NOMO-1 treated with DMSO at 0.1 percent for 48 hours (cell line): ENCODE data around the gene JPH4.
A peak's percentile ranks its signal among the peaks of the same experiment; 100 is the strongest.

Source experiments
- DNase-seq: peaks from one replicate; lab custom pipeline; 2025; ENCODE audit not compliant: unreplicated experiment; lab: John Stamatoyannopoulos, UW

JPH4 gene

DNA sequence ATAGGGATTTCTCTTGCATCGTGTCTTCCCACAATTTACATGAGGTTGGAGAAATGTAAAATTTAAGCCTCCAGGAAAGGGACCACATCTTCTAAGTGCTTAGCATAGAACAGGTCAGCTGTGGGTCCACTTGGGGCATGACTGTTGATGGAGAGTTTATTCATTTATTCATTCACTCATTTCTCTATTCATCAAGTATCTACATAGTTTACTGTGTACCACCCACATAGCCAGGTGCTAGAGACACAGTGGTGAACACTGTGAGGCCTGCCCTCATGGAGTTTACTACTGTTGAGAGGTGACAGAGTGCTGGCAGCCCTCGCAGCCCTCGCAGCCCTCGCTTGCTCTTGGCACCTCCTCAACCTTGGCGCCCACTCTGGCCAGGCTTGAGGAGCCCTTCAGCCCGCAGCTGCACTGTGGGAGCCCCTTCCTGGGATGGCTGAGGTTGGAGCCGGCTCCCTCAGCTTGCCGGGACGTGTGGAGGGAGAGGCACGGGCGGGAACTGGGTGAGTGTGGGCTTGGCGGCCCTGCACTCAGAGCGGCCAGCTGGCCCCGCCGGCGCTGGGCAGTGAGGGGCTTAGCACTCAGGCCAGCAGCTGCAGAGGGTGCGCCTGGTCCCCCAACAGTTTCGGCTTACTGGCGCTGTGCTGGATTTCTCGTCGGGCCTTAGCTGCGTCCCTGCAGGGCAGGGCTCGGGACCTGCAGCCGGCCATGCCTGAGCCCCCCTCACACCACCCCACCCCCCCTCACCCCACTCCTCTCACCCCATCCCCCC, 1.7 kb upstream of the JPH4 start:
- DNase-seq = no peak

DNA sequence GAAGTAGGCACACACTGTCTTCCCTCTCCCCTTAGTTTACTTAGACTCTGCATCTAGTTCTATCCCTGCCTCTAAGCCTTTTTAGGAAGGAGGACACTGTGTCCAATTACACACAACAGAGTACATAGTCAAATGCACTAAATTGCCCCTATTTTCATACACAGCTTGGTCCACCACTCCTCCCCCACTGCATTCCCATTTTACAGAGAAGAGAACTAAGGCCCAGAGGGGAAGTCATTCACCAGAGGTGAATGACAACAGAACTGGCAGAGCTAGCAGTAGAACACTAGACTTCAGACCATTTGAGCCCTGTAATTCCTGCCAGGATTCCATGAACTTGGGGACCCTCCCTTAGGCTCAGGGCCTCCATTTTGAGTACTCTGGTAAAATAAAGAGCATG, 1.1 kb upstream of the JPH4 start:
- DNase-seq = no peak

DNA sequence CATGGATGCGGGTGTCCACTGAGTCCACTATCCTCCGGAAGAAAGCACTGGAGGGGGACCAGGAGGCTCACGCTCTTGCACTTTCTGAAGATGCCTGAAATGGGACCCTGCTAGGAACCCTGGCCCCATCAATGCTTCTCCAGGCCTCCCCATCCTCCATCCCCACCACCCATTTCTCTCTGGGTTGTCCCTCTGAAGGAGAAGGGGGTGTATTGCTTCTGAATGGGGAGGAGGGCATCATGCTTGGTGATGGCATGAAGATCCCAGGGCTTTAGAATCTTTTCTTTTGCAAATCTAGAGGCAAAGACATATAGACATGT, 681 bp upstream of the JPH4 start:
- DNase-seq = no peak

DNA sequence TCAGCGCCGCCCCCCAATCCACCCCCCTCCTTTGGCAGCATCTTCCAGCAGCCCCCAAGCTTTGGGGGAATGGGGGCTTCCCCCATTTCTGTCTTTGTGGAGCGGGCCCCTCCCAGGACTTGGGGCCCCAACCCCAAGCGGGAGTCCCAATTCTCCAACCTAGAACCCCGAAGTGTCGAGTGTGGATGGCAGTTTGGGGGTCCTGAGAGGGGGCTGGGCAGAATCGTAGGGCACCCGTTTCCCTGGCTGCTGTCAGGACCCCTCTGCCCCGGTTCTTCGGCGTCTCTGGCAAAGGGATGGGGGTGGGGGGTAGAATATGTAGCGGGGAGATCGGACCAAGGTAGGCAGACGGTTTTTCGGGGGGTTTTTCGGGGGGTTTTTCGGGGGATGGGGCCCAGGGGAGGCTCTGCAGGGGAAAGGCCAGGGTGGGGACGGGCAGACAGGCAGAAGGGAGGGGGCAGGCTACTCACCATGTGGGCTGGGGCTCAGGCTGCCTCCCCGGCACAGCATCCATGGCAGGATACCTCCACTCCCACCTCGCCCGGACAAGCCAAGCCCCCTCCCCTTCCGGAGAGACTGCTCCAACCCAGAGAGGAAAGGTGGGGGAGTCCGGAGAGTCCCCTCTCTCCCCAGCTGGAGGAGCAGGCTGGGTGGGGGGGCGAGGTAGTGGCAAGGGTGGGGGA, 739 bp downstream of the JPH4 start:
- DNase-seq = no peak

DNA sequence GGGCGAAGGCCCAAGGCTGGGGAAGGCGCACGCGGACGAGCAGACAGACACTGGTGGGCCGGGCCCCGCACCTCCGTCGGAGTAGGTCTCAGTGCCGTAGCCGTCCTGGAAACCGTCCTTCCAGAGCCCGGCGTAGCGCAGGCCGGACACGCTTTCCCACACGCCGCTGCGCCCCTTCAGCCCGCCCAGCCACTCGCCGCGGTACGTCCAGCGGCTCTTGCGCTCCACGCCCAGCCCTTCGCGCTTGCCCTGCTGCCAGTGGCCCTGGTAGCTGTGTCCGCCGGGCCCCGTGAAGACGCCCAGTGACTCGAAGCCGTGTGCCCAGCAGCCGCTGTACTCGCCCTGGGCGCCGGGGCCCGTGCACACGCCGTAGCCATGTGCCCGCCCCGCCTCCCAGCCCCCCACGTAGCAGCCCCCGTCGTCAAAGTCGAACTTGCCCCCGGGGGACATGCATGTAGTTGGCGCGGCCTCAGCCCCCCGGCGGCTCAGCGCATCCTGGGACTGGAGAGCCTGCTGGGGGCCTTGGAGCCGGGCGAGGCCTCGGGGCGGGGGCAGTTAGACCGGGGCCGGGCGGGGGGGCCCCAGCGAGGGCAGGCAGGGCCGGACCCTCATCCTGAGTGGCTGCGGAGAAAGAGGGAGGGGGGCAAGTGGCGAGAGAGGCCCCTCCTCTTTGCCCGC, 1.4 kb downstream of the JPH4 start:
- no peak for DNase-seq

DNA sequence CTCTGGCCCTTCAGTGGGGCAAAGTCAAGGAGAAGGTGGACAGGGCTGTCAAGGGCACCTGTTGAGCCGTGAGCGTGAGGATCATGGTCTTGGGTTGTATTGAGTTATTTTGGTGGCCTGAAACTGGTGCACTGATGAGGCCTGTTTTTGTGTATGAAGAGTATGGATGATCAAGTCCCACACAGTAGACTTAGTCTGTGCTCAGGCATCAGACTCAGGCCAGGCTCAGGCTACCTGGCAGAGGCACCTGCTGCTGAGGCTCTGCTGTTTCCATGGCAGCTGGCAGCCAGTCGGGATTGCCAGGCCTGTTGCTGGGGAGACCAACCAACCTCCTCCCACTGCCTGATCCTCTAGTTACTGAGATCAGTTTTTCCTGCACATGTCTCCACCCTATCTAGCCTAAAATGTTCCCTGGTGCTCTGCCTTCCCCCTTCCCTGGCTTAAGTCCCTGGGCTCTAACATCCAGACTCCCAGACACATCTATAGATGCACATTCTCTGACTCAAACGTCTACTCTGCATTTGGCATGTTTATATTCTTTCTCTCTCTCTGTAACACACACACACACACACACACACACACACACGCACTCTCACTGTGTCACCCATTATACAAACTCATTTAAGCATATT, 5.1 kb downstream of the JPH4 start:
- no peak for DNase-seq

DNA sequence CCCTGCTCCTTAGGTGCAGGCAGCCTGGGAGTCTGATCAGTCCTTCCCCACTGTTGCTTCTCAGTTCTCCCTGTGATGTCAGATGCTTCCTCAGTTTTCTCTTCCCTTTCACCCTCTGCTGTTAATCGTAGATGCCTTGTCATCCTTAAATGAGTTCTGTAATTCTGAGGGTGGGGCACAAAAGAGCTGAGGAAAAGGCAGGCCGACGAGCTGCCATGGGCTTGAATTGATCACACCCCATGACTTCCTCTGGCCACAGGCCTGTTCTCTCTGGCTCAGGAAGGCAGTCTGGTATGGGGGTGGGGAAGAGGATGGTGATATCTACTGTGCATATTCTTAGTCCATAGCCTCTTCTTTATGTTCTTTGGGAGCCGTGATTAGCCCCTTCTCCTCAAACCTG, 5.8 kb downstream of the JPH4 start:
- DNase-seq = peak; percentile 46

DNA sequence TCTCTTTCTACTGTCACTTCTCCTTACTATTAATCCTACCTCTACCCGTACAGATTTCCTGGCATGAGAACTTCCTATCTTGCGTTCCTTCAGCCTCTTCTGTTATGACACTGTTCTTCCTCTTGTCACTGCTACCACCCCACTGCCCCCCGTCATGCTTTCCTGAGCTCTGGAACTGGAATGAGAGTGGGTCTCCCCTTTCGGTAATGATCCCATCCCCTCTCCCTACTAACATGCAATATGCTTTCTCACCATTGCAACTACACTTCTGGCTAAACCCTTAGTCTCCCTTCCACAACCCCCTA, 6.1 kb downstream of the JPH4 start:
- DNase-seq = no peak

DNA sequence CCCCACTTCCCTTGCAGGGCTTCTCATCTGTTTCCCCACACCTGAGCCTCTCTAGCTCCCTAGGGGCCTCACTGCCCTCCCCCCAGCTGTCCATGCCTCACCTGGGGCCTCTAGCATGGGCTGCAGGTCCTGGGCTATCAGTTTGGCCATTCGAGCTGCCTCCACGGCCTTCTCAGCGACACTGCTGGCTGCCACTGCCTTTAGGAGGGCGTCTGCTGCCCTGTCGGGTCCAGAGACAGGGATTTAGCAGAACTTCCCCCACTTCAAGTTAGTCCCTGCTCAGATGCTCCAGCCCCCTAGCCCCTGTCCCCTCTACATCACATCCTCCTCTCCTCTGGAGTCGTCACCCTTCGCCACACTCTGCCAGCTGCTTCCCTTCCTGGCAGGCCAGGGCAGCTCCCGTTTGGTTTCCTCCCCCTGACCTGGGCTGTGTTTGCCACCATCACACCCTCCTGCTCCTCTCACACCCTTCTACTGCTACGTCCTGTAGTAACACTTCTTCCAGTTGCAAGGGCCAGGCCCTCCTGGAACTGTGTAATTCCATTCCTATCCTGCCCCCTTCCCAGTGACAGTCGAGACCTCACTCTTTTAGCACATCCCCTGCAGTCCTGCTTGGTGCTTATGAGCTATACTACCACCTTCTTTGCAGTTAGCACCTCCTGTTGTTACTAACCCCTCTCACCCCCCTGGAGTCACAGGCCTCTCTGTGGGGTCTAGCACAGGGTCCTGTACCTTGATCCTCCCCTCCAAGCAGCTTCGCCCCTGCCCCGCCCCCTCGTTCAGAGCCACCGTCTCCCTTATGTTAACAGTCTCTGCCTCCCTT, 6.7 kb downstream of the JPH4 start:
- no peak for DNase-seq

DNA sequence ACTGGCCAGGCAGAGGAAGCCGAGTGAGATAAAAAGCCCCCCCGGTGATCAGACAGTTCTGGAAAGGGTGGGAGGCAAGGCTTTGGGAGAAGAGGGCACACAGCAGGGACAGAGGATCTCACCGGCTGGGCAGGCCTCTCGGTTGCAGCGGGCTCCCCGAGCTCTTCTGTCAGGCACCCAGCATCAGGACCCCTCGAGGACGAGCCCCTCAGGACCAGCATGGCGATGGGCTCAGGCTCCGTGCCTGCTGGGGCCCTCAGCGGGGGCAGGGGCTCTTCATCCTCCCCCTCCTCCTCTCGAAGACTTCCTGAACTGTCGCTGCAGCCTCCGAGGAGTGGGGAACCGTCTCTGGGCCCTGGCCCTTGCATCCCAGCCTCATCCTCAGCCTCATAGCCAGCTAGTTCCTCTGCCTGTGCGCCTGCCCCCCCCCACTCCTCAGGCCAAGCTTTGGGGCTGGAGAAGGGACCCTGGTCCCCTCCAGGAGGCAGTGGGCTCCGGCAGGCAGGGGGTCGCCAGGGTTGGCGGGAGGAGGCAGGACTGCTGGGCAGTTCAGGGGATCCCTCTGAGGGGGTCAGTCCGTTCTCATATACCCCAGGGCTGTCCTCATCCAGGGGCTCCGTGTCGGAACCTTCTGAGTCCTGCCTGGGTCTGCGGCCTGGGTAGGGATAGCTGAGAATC, 7.6 kb downstream of the JPH4 start:
- DNase-seq = no peak

DNA sequence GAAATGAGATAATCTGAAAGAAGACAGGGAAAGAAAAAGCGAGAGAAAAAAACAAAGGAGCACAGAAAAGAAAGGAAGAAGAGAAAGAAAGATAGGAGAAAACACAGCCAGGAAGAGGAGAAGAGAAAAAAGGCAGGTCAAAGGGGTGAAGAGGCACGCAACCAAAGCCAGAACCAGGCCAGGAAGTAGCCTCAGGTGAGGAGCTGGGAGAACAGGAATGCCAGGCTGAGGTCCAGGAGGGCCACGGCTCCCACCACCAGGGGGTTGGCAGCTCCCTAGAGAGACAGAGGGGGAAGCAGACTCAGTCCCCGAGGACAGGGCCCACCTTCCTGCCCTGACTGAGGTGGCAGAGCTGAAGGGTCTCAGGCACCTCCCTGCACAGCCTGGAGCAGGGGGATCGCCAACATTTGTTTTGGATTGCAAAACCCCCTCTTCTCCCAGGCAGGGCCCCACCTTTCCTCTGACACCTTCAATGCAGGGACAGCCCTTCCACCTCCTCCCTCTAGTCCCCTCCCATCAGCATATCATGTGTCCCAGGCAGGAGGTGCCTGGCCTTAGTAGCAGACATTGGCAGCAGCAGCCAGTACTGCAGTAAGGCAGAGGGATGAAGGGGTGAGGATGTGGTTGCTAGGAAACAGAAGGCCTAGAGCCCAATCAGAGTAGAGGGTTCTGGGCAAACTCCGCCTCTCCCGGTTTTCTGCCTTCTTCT, 9.0 kb downstream of the JPH4 start:
- DNase-seq = no peak

DNA sequence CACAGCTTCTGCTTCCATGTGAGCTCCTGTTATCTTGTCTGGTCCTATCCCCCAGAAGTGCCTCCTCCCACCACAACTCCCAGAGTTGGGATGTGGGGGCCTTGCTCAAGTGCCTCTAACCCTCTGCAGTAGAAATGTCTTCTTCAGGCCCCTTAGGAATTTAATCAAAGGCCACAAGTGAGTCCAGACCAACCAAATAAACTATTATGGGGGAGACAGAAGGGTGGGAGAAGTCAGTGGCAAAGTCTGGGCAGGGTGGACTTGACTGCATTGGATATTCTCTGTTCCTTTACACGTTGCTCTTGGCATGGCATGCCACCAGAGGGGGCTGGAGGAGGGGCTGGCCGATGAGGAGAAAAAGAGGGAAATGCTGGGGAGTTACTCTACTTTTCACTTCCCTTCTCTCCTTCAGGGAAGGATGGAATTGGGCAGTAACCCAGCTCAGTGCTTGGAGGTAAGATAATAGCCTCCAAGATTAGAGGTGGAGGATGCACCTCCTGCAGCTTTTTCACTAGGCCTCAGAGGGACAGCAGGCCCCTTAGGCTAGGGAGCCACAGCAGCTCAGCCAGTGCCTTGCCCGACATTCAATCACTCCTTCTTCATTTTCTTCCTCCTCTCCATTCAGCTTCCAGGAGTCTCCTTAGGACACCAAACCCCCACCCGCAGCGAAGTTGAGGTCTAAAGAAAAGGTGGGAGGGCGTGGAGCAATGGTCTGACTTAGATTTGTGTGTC, 9.8 kb downstream of the JPH4 start:
- DNase-seq = peak; percentile 32

DNA sequence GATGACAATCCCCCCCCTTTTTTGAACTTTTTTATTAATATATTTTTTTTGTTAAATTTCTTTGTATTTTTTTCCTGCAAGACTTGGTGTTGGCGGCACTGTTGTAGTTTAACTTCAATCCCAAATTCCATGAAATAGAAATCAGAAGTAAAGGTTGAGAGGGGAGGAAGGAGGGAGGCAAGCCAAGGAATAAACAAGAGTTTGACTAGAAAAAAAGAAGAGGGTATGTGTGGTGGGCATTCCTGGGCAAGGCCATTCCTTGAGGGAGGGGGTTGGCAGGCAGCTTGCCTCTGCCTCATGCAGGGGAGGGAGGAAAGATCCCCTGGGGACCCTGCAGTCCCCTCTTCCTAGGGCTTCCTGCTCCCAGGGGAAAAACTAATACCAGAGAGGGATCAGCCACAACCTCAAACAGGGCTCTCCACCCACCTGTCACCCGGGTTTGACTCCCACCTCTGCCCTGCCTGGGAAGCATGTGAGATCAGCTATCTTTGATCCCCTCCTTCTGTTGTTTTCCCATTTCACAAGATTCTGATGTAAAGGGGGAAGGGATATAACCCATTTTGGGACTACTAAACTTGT, 10.5 kb downstream of the JPH4 start:
- no peak for DNase-seq

DNA sequence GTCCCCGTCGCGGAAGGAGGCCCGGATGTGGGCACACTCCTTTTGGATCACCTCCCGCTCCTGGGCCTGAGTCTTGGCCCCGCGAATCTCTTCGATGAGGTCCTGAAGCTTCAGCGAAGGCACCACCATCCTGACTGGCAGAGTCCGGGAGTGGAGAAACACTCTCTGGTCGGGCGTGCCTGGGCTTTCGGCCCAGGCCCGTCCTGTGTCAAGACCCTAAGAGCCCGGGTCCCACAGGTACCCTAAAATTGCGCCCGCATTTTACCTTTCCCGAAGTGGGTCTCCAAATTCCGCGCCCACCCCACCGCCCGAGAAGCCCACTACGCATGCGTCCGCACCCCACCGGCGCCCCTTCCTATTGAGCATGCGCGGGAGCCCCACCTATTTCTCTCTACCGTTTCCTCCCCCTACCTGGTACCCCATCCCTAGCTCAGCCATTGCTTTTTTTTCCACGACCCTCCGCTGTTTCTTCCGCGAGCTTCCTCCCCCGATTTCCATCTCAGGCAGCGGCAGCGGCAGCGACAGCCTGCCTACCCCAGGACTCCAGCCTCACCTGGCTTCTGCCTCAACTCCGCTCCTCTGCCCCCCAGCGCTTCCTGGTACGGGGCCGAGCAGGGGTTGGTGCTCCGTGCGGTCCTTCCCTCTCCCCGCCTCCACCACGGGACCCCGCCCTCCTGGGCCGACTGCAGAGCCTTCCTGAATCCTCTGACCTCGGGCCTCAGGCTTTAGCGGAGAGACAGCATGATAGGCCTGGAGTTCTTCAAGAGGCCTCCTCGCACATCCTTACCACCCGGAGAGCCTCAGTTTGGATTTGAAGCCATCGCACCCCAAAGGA, 11.2 kb downstream of the JPH4 start, which contains the start of gene AP1G2:
TSS of gene AP1G2 (minus strand) at position 606 of the 835 bp plus-strand sequence. CDS start at position 129, 477 bp downstream.
- peak; percentile 87 for DNase-seq

DNA sequence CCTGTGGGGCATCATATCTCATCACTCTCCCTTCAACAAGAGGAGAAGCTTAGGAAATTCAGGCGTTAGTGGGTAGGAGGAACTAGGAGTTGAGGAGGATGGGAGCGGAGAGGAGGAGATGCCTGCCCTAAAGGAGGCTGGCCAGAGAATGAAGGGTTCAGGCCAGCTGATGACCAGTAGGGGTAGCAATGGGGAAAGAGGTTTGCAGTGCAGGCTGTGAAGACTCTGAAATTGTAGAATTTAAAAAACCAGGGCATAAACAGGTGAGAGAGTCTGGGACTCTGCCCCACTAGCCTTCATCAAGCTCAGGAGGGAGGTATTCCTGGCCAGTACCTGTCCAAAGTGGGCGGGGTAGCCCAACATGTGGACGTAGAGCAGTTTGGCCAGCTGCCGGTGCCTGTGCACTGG, 11.8 kb downstream of the JPH4 start:
- no peak for DNase-seq

DNA sequence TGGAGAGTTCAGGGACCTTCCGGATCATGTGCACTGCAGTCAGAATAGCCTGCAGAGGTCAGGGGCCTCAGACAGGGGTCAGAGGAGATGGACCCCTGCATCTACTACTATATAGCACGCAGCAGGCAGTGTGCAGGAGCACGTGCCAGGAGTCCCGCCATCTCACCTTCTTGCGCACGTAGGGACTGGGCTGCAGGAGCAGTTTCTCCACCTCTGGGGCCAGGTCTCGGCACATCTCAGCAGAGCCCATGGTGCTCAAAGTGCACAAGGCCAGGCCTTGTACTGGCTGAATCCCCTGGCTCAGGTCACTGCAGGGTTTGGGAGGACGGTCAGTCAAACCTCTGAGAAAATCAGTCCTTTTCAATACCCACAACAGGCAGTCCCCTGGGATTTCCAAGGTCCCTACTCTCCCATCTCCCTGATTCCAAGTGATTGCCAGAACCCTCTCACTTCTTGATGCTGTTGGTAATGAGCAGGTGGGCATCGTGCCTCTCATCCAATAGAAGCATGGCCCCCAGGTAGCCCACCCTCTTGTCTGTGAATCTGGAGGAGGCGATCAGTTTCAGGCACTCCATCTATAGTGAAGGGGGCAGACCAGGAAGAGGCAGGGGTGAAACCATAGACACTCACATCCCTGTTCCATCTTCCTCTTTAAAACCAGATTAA, 12.3 kb downstream of the JPH4 start:
- no peak for DNase-seq

DNA sequence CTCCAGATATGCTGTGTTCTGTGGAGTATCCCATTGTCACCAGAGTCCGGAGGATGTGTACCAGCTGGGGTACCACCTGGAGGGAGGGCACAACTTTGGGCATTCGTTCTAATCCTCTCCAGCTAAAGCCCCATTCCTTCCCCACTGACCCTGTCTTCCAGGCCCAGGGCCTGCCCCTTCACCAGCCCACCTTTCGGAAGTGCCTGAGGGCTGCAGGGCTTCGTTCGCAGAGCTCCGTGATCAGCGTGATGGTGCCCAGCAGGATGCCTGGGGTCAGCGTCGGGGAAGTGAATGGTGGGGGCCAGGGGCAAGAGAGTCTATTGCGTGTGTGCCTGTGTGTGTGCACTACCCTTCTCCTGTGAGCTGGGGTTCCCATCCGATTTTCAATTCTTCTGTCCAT, 13.0 kb downstream of the JPH4 start:
- no peak for DNase-seq
